OCI-LY1 (cell line): ENCODE data around the gene SDR42E2.

Source experiments
- H2AFZ ChIP-seq: fragments of 200-600 bp; sonication (generic), shearing (Covaris generic); 2 replicates; pipeline ENCODE4 v1.6.0; 2014; ENCODE audit warnings: antibody characterized with exemption, mild to moderate bottlenecking, low read length
- H3F3A ChIP-seq: fragments of 200-600 bp; sonication (generic), shearing (Covaris generic); 2 replicates; pipeline ENCODE4 v1.6.0; 2014; ENCODE audit warnings: mild to moderate bottlenecking, antibody characterized with exemption, low read length, moderate library complexity; ENCODE audit not compliant: insufficient read depth
- H3K27ac ChIP-seq: fragments of 200-600 bp; sonication (generic); 2 replicates; pipeline ENCODE4 v1.5.1; 2014; ENCODE audit warnings: low read length, mixed run types, mild to moderate bottlenecking, low read depth; ENCODE audit not compliant: poor library complexity, severe bottlenecking
- H3K27me3 ChIP-seq: fragments of 200-600 bp; sonication (generic); 2 replicates; pipeline ENCODE4 v1.6.0; 2014; ENCODE audit warnings: antibody characterized with exemption, mild to moderate bottlenecking, low read length, moderate library complexity; ENCODE audit not compliant: insufficient read depth
- H3K36me3 ChIP-seq: fragments of 200-600 bp; sonication (generic); 2 replicates; pipeline ENCODE4 v1.6.1; 2014; ENCODE audit warnings: mild to moderate bottlenecking, antibody characterized with exemption, low read length, moderate library complexity, mixed read lengths; ENCODE audit not compliant: insufficient read depth
- H3K4me1 ChIP-seq: fragments of 200-600 bp; sonication (generic); 2 replicates; pipeline ENCODE4 v1.5.1; 2014; ENCODE audit warnings: mild to moderate bottlenecking, low read length, moderate library complexity; ENCODE audit not compliant: insufficient read depth, severe bottlenecking
- H3K4me2 ChIP-seq: fragments of 200-600 bp; sonication (generic), shearing (Covaris generic); 2 replicates; pipeline ENCODE4 v1.6.1; 2014; ENCODE audit warnings: low read length
- H3K4me3 ChIP-seq: fragments of 200-600 bp; sonication (generic); 2 replicates; pipeline ENCODE4 v1.5.1; 2014; ENCODE audit warnings: low read length, low read depth, mild to moderate bottlenecking, mixed read lengths; ENCODE audit not compliant: poor library complexity, severe bottlenecking
- H3K79me2 ChIP-seq: fragments of 200-600 bp; shearing (Covaris generic); 2 replicates; pipeline ENCODE4 v1.6.1; 2016; ENCODE audit warnings: mixed run types, low read length, mixed read lengths; ENCODE audit not compliant: insufficient read depth
- H3K9ac ChIP-seq: fragments of 200-600 bp; sonication (generic), shearing (Covaris generic); 2 replicates; pipeline ENCODE4 v1.6.1; 2014; ENCODE audit warnings: mild to moderate bottlenecking, low read length, mixed read lengths
- H3K9me2 ChIP-seq: fragments of 200-600 bp; sonication (generic), shearing (Covaris generic); 2 replicates; pipeline ENCODE4 v1.6.1; 2014; ENCODE audit warnings: low read depth, mild to moderate bottlenecking, low read length, mixed read lengths
- H3K9me3 ChIP-seq: fragments of 200-600 bp; shearing (Covaris generic); 2 replicates; pipeline ENCODE4 v1.6.1; 2014; ENCODE audit warnings: low read length, mixed read lengths
- H4K20me1 ChIP-seq: fragments of 200-600 bp; sonication (generic), shearing (Covaris generic); 2 replicates; pipeline ENCODE4 v1.6.0; 2016; ENCODE audit warnings: mild to moderate bottlenecking, low read length; ENCODE audit not compliant: insufficient read depth
- EZH2 ChIP-seq: fragments of 200-600 bp; sonication (generic), shearing (Covaris generic); IDR thresholded peaks from 2 replicates; pipeline ENCODE4 v1.8.0; 2017; ENCODE audit warnings: borderline replicate concordance, mixed run types, mild to moderate bottlenecking, antibody characterized with exemption, low read length, moderate library complexity, mixed read lengths
- TF ChIP-seq, protein P1 (sequence below): fragments of 200-600 bp; sonication (generic), shearing (Covaris generic); IDR thresholded peaks from 2 replicates; pipeline ENCODE4 v1.5.1; 2017; ENCODE audit warnings: mild to moderate bottlenecking, antibody characterized with exemption, low read length, moderate library complexity, mixed read lengths

SDR42E2 gene

GRCh38 chr16:22184615-22184968 is 22.3 kb downstream of the SDR42E2 start:
- Histone ChIP-seq H3K4me1 (peaks cover 10% of the 10 kb centered on the region), H3K9me2 (no peaks in the 10 kb centered on the region), H3K9ac (no peak overlapping the region), H3K27me3 (no peaks in the 10 kb centered on the region; the same call in 1 of the 2 replicates), H3K79me2 (no peaks in the 10 kb centered on the region), H2AFZ (no peak overlapping the region), H3K4me2 (no peak overlapping the region), H3K36me3 (no peaks in the 10 kb centered on the region), H4K20me1 (no peaks in the 10 kb centered on the region), H3K4me3 (no peak overlapping the region), H3K27ac (no peak overlapping the region), H3K9me3 (no peaks in the 10 kb centered on the region), H3F3A (no peaks in the 10 kb centered on the region)
- no peak for TF ChIP-seq EZH2
- TF ChIP-seq, protein P1, sequence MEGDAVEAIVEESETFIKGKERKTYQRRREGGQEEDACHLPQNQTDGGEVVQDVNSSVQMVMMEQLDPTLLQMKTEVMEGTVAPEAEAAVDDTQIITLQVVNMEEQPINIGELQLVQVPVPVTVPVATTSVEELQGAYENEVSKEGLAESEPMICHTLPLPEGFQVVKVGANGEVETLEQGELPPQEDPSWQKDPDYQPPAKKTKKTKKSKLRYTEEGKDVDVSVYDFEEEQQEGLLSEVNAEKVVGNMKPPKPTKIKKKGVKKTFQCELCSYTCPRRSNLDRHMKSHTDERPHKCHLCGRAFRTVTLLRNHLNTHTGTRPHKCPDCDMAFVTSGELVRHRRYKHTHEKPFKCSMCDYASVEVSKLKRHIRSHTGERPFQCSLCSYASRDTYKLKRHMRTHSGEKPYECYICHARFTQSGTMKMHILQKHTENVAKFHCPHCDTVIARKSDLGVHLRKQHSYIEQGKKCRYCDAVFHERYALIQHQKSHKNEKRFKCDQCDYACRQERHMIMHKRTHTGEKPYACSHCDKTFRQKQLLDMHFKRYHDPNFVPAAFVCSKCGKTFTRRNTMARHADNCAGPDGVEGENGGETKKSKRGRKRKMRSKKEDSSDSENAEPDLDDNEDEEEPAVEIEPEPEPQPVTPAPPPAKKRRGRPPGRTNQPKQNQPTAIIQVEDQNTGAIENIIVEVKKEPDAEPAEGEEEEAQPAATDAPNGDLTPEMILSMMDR = no peak

GRCh38 chr16:22186517-22186916 is 24.2 kb downstream of the SDR42E2 start:
- Histone ChIP-seq H3K36me3 (no peaks in the 10 kb centered on the region), H2AFZ (no peak overlapping the region), H3F3A (no peaks in the 10 kb centered on the region), H3K4me2 (no peak overlapping the region), H3K27me3 (no peaks in the 10 kb centered on the region), H3K4me3 (no peak overlapping the region), H3K4me1 (peaks cover 17% of the 10 kb centered on the region), H3K79me2 (no peaks in the 10 kb centered on the region), H3K9me3 (no peaks in the 10 kb centered on the region), H3K9ac (no peak overlapping the region), H3K9me2 (no peaks in the 10 kb centered on the region), H3K27ac (no peak overlapping the region), H4K20me1 (no peaks in the 10 kb centered on the region)
- TF ChIP-seq, protein P1 = peak; percentile 56
- TF ChIP-seq EZH2 = no peak

GRCh38 chr16:22188267-22188594 is 25.9 kb downstream of the SDR42E2 start:
- no peaks in the 10 kb centered on the region for H3K36me3 ChIP-seq
- H3K27me3 ChIP-seq = no peaks in the 10 kb centered on the region
- no peaks in the 10 kb centered on the region for H3K9me2 ChIP-seq
- H3K27ac ChIP-seq = no peak overlapping the region
- H3K9me3 ChIP-seq = no peaks in the 10 kb centered on the region
- no peak overlapping the region for H3K4me3 ChIP-seq
- no peaks in the 10 kb centered on the region for H3F3A ChIP-seq
- H3K4me2 ChIP-seq = no peak overlapping the region
- no peak overlapping the region for H3K9ac ChIP-seq
- no peaks in the 10 kb centered on the region for H4K20me1 ChIP-seq
- no peaks in the 10 kb centered on the region for H3K79me2 ChIP-seq
- H2AFZ ChIP-seq = no peak overlapping the region
- peaks cover 31% of the 10 kb centered on the region for H3K4me1 ChIP-seq
- TF ChIP-seq EZH2 = no peak
- TF ChIP-seq, protein P1 = no peak
